HG03103 (cell line): ENCODE data around the gene PTDSS2.

Experiments
- ATAC-seq: cut with Tn5 transposase; IDR thresholded peaks from one replicate; pipeline ENCODE4 v1.9.1; 2021; ENCODE audit warnings: low read depth; ENCODE audit not compliant: unreplicated experiment

Gene PTDSS2

GRCh38 chr11:521177-521688, 71.2 kb downstream of the PTDSS2 start:
- no peak for ATAC-seq

GRCh38 chr11:526192-526591, 76.1 kb downstream of the PTDSS2 start:
- ATAC-seq: no peak

- ATAC-seq: no peak
Observed at GRCh38 chr11:528166-528814, 78.2 kb downstream of the PTDSS2 start.

GRCh38 chr11:528815-529727, 79.0 kb downstream of the PTDSS2 start:
- ATAC-seq: no peak

GRCh38 chr11:529728-530411, 79.8 kb downstream of the PTDSS2 start:
- ATAC-seq: no peak

GRCh38 chr11:530960-531831, 81.1 kb downstream of the PTDSS2 start:
- no peak for ATAC-seq

GRCh38 chr11:531919-532526, 81.9 kb downstream of the PTDSS2 start:
- ATAC-seq: no peak

GRCh38 chr11:532527-532985, 82.5 kb downstream of the PTDSS2 start:
- ATAC-seq: no peak

GRCh38 chr11:532986-533585, 83.0 kb downstream of the PTDSS2 start:
- ATAC-seq: no peak

- no peak for ATAC-seq
Observed at GRCh38 chr11:533586-534395, 83.7 kb downstream of the PTDSS2 start.

GRCh38 chr11:534396-535209, 84.5 kb downstream of the PTDSS2 start:
- no peak for ATAC-seq

- no peak for ATAC-seq
Observed at GRCh38 chr11:535210-535518, 85.1 kb downstream of the PTDSS2 start.

- peak; percentile 66 for ATAC-seq
Observed at GRCh38 chr11:535519-536454, 85.7 kb downstream of the PTDSS2 start, which contains the start of gene HRAS. TSS of gene HRAS (minus strand) at chr11:535576.

- peak; percentile 40 for ATAC-seq
Observed at GRCh38 chr11:536841-537621, 87.0 kb downstream of the PTDSS2 start, which contains the start of gene LRRC56. TSS of gene LRRC56 (plus strand) at chr11:537527. CDS start at chr11:540685, 3,158 bp downstream.

- ATAC-seq: no peak
Observed at GRCh38 chr11:537622-538430, 87.7 kb downstream of the PTDSS2 start.
